GM23338 (cell line): Measurements from ENCODE around the gene SLC4A9. TPM values are rescaled to one million over a fixed set of nuclear protein-coding genes. Genes with fewer than 3 reads are reported as not detected.

ENCODE experiments used
- ATAC-seq: fragments of 200-7000 bp; cut with Tn5 transposase; 3 replicates; pipeline ENCODE4 v1.9.1; 2020
- DNase-seq: peaks from one replicate; pipeline ENCODE4 v3.0.0-alpha.2; 2015; ENCODE audit warnings: low spot score
- H2AFZ ChIP-seq: fragments of 200-600 bp; sonication (generic); 2 replicates; pipeline ENCODE4 v1.8.0; 2016; ENCODE audit warnings: antibody characterized with exemption, mild to moderate bottlenecking, moderate library complexity
- H3F3A ChIP-seq: fragments of 200-600 bp; sonication (generic); replicated peaks from 2 replicates; pipeline ENCODE4 v1.8.0; 2017; ENCODE audit warnings: antibody characterized with exemption, mixed run types, low read depth
- H3K27ac ChIP-seq: fragments of 200-600 bp; sonication (generic); 2 replicates; pipeline ENCODE4 v1.6.1; 2016; ENCODE audit warnings: low read depth
- H3K27me3 ChIP-seq: fragments of 200-600 bp; sonication (generic); 2 replicates; pipeline ENCODE4 v1.8.0; 2016; ENCODE audit warnings: mild to moderate bottlenecking, mixed run types, moderate library complexity; ENCODE audit not compliant: insufficient read depth
- H3K36me3 ChIP-seq: fragments of 200-600 bp; sonication (generic); 2 replicates; pipeline ENCODE4 v1.8.0; 2016; ENCODE audit warnings: mild to moderate bottlenecking; ENCODE audit not compliant: insufficient read depth
- H3K4me1 ChIP-seq: fragments of 200-600 bp; sonication (generic); 2 replicates; pipeline ENCODE4 v1.8.0; 2016; ENCODE audit warnings: mild to moderate bottlenecking, moderate library complexity; ENCODE audit not compliant: insufficient read depth
- H3K4me2 ChIP-seq: fragments of 200-600 bp; sonication (generic); 2 replicates; pipeline ENCODE4 v1.7.1; 2017; ENCODE audit warnings: mixed run types
- H3K4me3 ChIP-seq: fragments of 200-600 bp; sonication (generic); 2 replicates; pipeline ENCODE4 v1.6.1; 2016; ENCODE audit warnings: mixed run types
- H3K79me2 ChIP-seq: fragments of 200-600 bp; sonication (generic); replicated peaks from 2 replicates; pipeline ENCODE4 v1.8.0; 2017; ENCODE audit warnings: mild to moderate bottlenecking; ENCODE audit not compliant: insufficient read depth
- H3K9me2 ChIP-seq: fragments of 200-600 bp; sonication (generic); 2 replicates; pipeline ENCODE4 v1.8.0; 2017; ENCODE audit not compliant: insufficient read depth
- H4K20me1 ChIP-seq: fragments of 200-600 bp; sonication (generic); replicated peaks from 2 replicates; pipeline ENCODE4 v1.8.0; 2017; ENCODE audit warnings: mild to moderate bottlenecking; ENCODE audit not compliant: insufficient read depth
- H3K27ac Mint-ChIP-seq: 2 replicates; pipeline ENCODE4 v1.8.0; 2020; ENCODE audit warnings: inconsistent platforms, mild to moderate bottlenecking, moderate library complexity, mixed read lengths
- H3K27me3 Mint-ChIP-seq: 3 replicates; pipeline ENCODE4 v1.8.0; 2022; ENCODE audit warnings: low read depth, mild to moderate bottlenecking, moderate library complexity, mixed read lengths, inconsistent platforms; ENCODE audit not compliant: insufficient read depth, poor library complexity
- H3K36me3 Mint-ChIP-seq: 3 replicates; pipeline ENCODE4 v1.8.0; 2021; ENCODE audit warnings: low read depth, mild to moderate bottlenecking, inconsistent platforms, moderate library complexity, mixed read lengths
- H3K4me1 Mint-ChIP-seq: 3 replicates; pipeline ENCODE4 v1.8.0; 2020; ENCODE audit warnings: mild to moderate bottlenecking, inconsistent platforms, mixed read lengths
- H3K4me3 Mint-ChIP-seq: 3 replicates; pipeline ENCODE4 v1.8.0; 2021; ENCODE audit warnings: moderate library complexity, mild to moderate bottlenecking, inconsistent platforms, mixed read lengths
- H3K9me3 Mint-ChIP-seq: 3 replicates; pipeline ENCODE4 v1.8.0; 2020; ENCODE audit warnings: moderate library complexity, mild to moderate bottlenecking, inconsistent platforms, mixed read lengths
- CREB1 ChIP-seq: fragments of 250-450 bp; sonication (Bioruptor Pico); IDR thresholded peaks from 2 replicates; pipeline ENCODE4 v1.5.0; 2020; ENCODE audit warnings: low read depth, mild to moderate bottlenecking, moderate library complexity
- CTCF ChIP-seq, 2 experiments: fragments of 200-600 bp in 1 of 2; sonication (generic) in 1 of 2; conservative IDR thresholded peaks; 2 replicates each; pipeline versions ENCODE4 v1.5.1 to v1.6.1; 2016 to 2017; ENCODE audit warnings: antibody characterized with exemption in 2 of 2, low read depth in 2 of 2, mild to moderate bottlenecking in 2 of 2, moderate library complexity in 1 of 2
- ETS1 ChIP-seq: IDR thresholded peaks from 2 replicates; pipeline ENCODE4 v1.6.1; 2016; ENCODE audit warnings: antibody characterized with exemption
- EZH2 ChIP-seq: fragments of 200-600 bp; sonication (generic); IDR thresholded peaks from one replicate; pipeline ENCODE4 v1.8.0; 2017; ENCODE audit warnings: antibody characterized with exemption, mild to moderate bottlenecking, low read depth; ENCODE audit not compliant: unreplicated experiment
- EZH2phosphoT487 ChIP-seq: fragments of 200-600 bp; sonication (generic); IDR thresholded peaks from one replicate; pipeline ENCODE4 v1.8.1; 2018; ENCODE audit warnings: antibody characterized with exemption; ENCODE audit not compliant: unreplicated experiment
- JUNB ChIP-seq: IDR thresholded peaks from one replicate; pipeline ENCODE4 v1.6.1; 2016; ENCODE audit warnings: antibody characterized with exemption; ENCODE audit not compliant: unreplicated experiment
- NANOG ChIP-seq: IDR thresholded peaks from 2 replicates; pipeline ENCODE4 v1.6.1; 2016; ENCODE audit warnings: antibody characterized with exemption, borderline replicate concordance
- POLR2AphosphoS5 ChIP-seq: IDR thresholded peaks from 2 replicates; pipeline ENCODE4 v1.6.1; 2016; ENCODE audit warnings: antibody characterized with exemption, low read depth
- REST ChIP-seq: IDR thresholded peaks from one replicate; pipeline ENCODE4 v1.6.1; 2018; ENCODE audit warnings: antibody characterized with exemption; ENCODE audit not compliant: unreplicated experiment
- STAT1 ChIP-seq: IDR thresholded peaks from one replicate; pipeline ENCODE4 v1.6.1; 2016; ENCODE audit warnings: antibody characterized with exemption; ENCODE audit not compliant: unreplicated experiment
- ZNF114 ChIP-seq: fragments of 250-450 bp; sonication (Bioruptor Pico); IDR thresholded peaks from 2 replicates; pipeline ENCODE4 v1.5.0; 2020; ENCODE audit warnings: mild to moderate bottlenecking, moderate library complexity
- ZNF331 ChIP-seq: fragments of 250-450 bp; sonication (Bioruptor Pico); IDR thresholded peaks from 2 replicates; pipeline ENCODE4 v1.5.0; 2020; ENCODE audit warnings: low read depth, mild to moderate bottlenecking, moderate library complexity
- ZNF462 ChIP-seq: fragments of 250-450 bp; sonication (Bioruptor Pico); IDR thresholded peaks from 2 replicates; pipeline ENCODE4 v1.5.0; 2020; ENCODE audit warnings: mild to moderate bottlenecking, moderate library complexity
- polyA plus RNA-seq: library from polyadenylated mRNA; unstranded; fragments of >200 nt; fragmentation: Nextera tagmentation; extraction: Ambion mirVana; gene quantifications from 2 replicates; pipeline ENCODE4 v1.2.1, GENCODE V29; 2016
- total RNA-seq: library from RNA; depleted of rRNA; stranded (reverse); fragments of >200 nt; shearing (Covaris generic); gene quantifications from 2 replicates; pipeline ENCODE4 v1.2.3, GENCODE V29; 2014

The SLC4A9 gene
- total and polyA plus RNA-seq, 2 experiments from 2014 or later, result 0.08 TPM; not detected in 1

GRCh38 chr5:140336388-140336787 lies 23.6 kb upstream of the SLC4A9 start:
- Histone ChIP-seq H3K4me3 (no peak overlapping the region), H3F3A (no peaks in the 10 kb centered on the region), H3K4me1 (no peaks in the 10 kb centered on the region), H3K27ac (no peak overlapping the region), H3K79me2 (no peaks in the 10 kb centered on the region), H3K36me3 (no peaks in the 10 kb centered on the region), H3K9me2 (no peaks in the 10 kb centered on the region), H3K27me3 (no peaks in the 10 kb centered on the region), H2AFZ (no peak overlapping the region), H3K4me2 (no peak overlapping the region), H4K20me1 (no peaks in the 10 kb centered on the region)
- Mint-ChIP-seq H3K27me3 (peaks cover 4% of the 10 kb centered on the region), H3K36me3 (peaks cover 6% of the 10 kb centered on the region; the same call in 2 of the 3 replicates), H3K4me3 (no peak overlapping the region), H3K27ac (no peak overlapping the region), H3K4me1 (no peaks in the 10 kb centered on the region), H3K9me3 (no peaks in the 10 kb centered on the region; the same call in 2 of the 3 replicates)
- no peak for ATAC-seq
- TF ChIP-seq POLR2AphosphoS5 (no peak), ETS1 (no peak), JUNB (no peak), EZH2phosphoT487 (no peak), CREB1 (CRISPR knock-in tag) (no peak), CTCF (conservative IDR thresholded peaks at IDR 0.05; ENCODE audit: low read depth in 2 of 2) (no peak), NANOG (no peak), STAT1 (no peak), REST (no peak), ZNF114 (CRISPR knock-in tag) (no peak), ZNF331 (no peak), EZH2 (no peak), ZNF462 (no peak)
- DNase-seq, result no peak
